Ascending aorta (tissue), 2 donors: ENCODE data around the gene CRYBG1. TPM values are rescaled to one million over a fixed set of nuclear protein-coding genes. Genes with fewer than 3 reads are reported as not detected.
A peak's percentile ranks its signal among the peaks of the same experiment; 100 is the strongest.

ENCODE experiments used
- DNase-seq, 2 donors: peaks; one replicate each; pipeline ENCODE4 v3.0.0-alpha.2; 2019; ENCODE audit warnings: low spot score in 2 of 2
- H3K27ac ChIP-seq, 2 donors: fragments of 200-600 bp; sonication (generic); one replicate each; pipeline ENCODE4 v1.5.1; 2016 to 2017; ENCODE audit warnings: mild to moderate bottlenecking in 1 of 2
- H3K27me3 ChIP-seq: fragments of 200-600 bp; sonication (generic); one replicate; pipeline ENCODE4 v1.5.1; 2017
- H3K36me3 ChIP-seq, 2 donors: fragments of 200-600 bp; sonication (generic); one replicate each; pipeline ENCODE4 v1.5.1; 2016
- H3K4me1 ChIP-seq, 2 donors: fragments of 200-600 bp; sonication (generic); one replicate each; pipeline ENCODE4 v1.5.1; 2016 to 2017; ENCODE audit warnings: mild to moderate bottlenecking in 1 of 2
- H3K4me3 ChIP-seq, 2 donors: fragments of 200-600 bp; sonication (generic); one replicate each; pipeline ENCODE4 v1.5.1; 2016 to 2017; ENCODE audit warnings: mild to moderate bottlenecking in 1 of 2
- H3K9me3 ChIP-seq, 2 donors: fragments of 200-600 bp; sonication (generic); one replicate each; pipeline ENCODE4 v1.5.1; 2016
- intact Hi-C: fragments of 100-400 bp; cut with DNase I; formaldehyde crosslinking; loops from one replicate; pipeline ENCODE4 v1.15.1; 2023
- total RNA-seq: library from RNA; depleted of rRNA; stranded (reverse); fragments of >200 nt; gene quantifications from one replicate; pipeline ENCODE4 v1.1.0, GENCODE V29; 2016
- TF ChIP-seq, protein P1 (sequence below), 3 experiments: fragments of 200-600 bp in 2 of 3; fragments of 450-650 bp in 1 of 3; sonication (generic) in 2 of 3; IDR thresholded peaks; one replicate each; pipeline ENCODE4 v1.5.1; 2016 to 2019; ENCODE audit warnings: antibody characterized with exemption in 3 of 3, mild to moderate bottlenecking in 1 of 3, moderate library complexity in 1 of 3

CRYBG1 gene
- total RNA-seq, 1 donor from 2014 or later = 6.5 TPM

DNA sequence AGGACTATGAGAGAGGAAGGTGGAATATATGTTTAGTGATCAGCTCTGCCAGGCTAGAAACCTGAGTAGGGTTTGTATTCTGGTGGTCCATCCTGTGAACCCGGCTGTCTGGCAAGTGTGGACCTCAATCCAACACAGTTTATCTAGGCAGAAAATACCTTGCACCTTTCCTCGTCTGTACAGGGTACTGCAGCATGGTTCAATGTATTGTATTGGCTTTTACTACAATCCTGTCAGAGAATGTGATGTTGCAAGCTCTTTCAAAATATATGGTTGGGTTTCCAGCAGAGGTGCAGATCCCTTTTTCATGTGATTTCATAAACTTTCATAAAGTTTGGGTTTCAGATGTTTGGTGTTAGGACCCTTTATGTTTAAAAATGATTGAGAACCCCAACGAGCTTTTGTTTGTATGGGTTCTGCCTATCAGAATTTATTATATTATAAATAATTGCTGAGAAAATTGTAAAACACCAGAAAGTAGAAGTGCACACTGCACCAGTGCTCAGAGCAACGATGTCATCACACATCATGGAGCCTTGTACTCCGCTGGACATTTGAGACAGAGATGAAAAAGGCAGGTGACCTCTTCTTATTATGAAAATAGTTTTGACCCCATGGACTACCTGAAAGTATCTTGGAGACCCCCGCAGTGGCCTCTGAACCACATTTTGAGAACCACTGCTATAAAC, 162.2 kb downstream of the CRYBG1 start:
- TF ChIP-seq, protein P1, sequence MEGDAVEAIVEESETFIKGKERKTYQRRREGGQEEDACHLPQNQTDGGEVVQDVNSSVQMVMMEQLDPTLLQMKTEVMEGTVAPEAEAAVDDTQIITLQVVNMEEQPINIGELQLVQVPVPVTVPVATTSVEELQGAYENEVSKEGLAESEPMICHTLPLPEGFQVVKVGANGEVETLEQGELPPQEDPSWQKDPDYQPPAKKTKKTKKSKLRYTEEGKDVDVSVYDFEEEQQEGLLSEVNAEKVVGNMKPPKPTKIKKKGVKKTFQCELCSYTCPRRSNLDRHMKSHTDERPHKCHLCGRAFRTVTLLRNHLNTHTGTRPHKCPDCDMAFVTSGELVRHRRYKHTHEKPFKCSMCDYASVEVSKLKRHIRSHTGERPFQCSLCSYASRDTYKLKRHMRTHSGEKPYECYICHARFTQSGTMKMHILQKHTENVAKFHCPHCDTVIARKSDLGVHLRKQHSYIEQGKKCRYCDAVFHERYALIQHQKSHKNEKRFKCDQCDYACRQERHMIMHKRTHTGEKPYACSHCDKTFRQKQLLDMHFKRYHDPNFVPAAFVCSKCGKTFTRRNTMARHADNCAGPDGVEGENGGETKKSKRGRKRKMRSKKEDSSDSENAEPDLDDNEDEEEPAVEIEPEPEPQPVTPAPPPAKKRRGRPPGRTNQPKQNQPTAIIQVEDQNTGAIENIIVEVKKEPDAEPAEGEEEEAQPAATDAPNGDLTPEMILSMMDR (IDR thresholded peaks at IDR 0.05) = no peak
- no peak for DNase-seq
- Histone ChIP-seq H3K27me3 (no peaks in the 10 kb centered on the region), H3K4me1 (no peaks in the 10 kb centered on the region), H3K27ac (no peak overlapping the region), H3K36me3 (no peaks in the 10 kb centered on the region), H3K4me3 (no peak overlapping the region), H3K9me3 (no peaks in the 10 kb centered on the region)
- intact Hi-C loops = no loop called here

DNA sequence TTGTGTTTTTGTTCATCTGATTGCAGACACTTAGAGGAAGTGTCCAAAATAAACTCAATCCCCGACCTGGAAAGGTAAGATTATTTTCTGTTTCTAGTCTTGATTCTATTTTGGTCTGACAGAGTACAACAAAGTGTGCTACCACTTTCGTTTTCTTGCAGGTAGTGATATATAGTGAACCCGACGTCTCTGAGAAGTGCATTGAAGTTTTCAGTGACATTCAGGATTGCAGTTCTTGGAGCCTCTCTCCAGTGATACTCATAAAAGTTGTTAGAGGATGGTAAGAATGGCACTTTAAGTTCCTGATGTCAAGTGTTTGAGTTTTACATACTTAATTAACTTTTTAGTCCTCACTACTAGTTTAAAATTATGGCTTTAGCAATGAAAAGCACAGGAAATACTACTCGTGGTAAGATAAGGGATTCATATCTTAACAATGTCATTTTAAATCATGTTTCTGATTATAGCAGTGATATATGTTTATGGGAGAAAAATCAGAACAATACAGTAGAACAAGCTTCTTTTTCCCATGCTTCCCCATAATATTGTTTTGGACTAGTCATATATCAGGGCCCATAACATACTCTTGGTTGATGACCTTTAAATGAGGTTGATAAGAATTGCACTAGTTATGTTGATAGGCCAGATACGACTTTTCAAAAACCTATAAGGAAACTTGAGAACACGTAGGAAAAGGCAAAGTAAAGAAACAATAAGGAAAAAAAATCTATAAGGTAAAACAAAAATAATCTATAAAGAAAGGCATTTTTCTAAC, 164.8 kb downstream of the CRYBG1 start:
- H3K27me3 ChIP-seq = no peaks in the 10 kb centered on the region
- H3K36me3 ChIP-seq = no peaks in the 10 kb centered on the region
- DNase-seq = no peak
- intact Hi-C loops = no loop called here
- H3K27ac ChIP-seq = no peak overlapping the region
- H3K4me1 ChIP-seq = no peaks in the 10 kb centered on the region
- H3K4me3 ChIP-seq = peak overlapping the region in 1 of 2 donors; percentile 13
- no peaks in the 10 kb centered on the region for H3K9me3 ChIP-seq
- TF ChIP-seq, protein P1 (IDR thresholded peaks at IDR 0.05) = no peak

DNA sequence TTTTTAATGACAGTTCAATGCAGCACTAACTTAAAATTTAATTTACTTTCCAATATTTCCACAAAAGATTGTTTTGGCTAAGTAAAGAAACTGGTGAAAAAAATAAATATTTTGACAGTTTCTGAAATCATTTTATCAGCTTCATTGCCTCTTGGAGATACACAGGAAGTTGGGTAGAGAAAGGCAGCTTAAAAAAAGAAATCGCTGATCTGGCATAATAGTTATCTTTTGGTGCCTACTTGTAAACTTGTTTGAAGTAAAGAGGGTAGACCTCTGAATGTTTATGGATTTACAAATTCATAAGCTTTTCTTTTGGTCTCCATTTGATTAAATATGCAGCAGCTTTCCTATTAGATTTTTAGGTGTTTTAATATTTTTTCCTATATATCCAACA, 165.4 kb downstream of the CRYBG1 start:
- intact Hi-C loops = no loop called here
- TF ChIP-seq, protein P1 (IDR thresholded peaks at IDR 0.05) = no peak

DNA sequence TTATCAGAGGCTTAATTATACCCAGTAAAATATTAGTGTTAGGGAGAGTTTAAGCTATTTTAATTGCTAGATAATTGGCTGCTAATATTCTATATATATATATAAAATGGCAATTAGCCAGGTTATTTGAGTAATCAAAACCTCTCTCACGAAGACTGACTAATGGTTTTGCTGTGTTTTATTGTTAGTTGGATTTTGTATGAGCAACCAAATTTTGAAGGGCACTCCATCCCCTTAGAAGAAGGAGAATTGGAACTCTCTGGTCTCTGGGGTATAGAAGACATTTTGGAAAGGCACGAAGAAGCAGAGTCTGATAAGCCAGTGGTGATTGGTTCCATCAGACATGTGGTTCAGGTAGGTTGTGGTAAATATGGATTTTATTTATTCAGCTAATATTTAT, 166.6 kb downstream of the CRYBG1 start:
- intact Hi-C loops = no loop called here
- no peaks in the 10 kb centered on the region for H3K36me3 ChIP-seq
- H3K4me1 ChIP-seq = no peaks in the 10 kb centered on the region
- H3K27ac ChIP-seq = no peak overlapping the region
- H3K4me3 ChIP-seq = no peak overlapping the region
- H3K9me3 ChIP-seq = no peaks in the 10 kb centered on the region
- TF ChIP-seq, protein P1 (IDR thresholded peaks at IDR 0.05) = no peak
- DNase-seq = no peak
- no peaks in the 10 kb centered on the region for H3K27me3 ChIP-seq

More for the DNA sequence above, 165.4 kb downstream of the CRYBG1 start:
- Histone ChIP-seq H3K36me3 (no peaks in the 10 kb centered on the region), H3K27ac (no peak overlapping the region), H3K4me3 (no peak overlapping the region), H3K27me3 (no peaks in the 10 kb centered on the region), H3K4me1 (no peaks in the 10 kb centered on the region), H3K9me3 (no peaks in the 10 kb centered on the region)
- DNase-seq = no peak

DNA sequence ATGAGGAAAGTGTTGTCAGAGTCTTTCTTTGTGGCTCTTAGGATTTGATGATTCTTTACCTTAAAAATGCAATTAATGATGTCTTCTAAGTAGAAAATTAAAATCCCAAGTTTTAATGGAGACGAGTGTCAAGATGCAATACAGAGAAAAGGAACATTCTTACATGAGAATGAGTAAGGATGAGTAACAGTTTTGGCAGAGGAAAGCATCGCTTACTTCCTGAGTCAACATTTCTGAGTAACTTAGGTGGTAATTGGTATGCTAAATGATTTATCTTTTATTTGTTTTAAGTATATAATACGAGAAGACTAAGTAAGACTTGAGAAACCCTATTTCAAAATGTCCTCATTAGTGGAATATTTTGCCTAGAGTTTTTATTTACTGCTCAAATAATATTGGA, 167.5 kb downstream of the CRYBG1 start:
- no peak overlapping the region for H3K4me3 ChIP-seq
- DNase-seq = no peak
- intact Hi-C loops = no loop called here
- TF ChIP-seq, protein P1 (IDR thresholded peaks at IDR 0.05) = no peak
- no peak overlapping the region for H3K27ac ChIP-seq
- no peaks in the 10 kb centered on the region for H3K4me1 ChIP-seq
- H3K27me3 ChIP-seq = no peaks in the 10 kb centered on the region
- no peaks in the 10 kb centered on the region for H3K36me3 ChIP-seq
- no peaks in the 10 kb centered on the region for H3K9me3 ChIP-seq
